Caco-2 (cell line): ENCODE results near the gene CORIN. TPM values are rescaled to one million over a fixed set of nuclear protein-coding genes. Genes with fewer than 3 reads are reported as not detected.

Experiments used
- BruUV-seq: library from RNA; stranded (reverse); fragments of 400-500 nt; replicated peaks from 2 replicates; lab custom pipeline; 2021; lab: Mats Ljungman, UMichigan
- CTCF ChIA-PET: fragments of 300-600 bp; sonication (Branson Sonifier 250); formaldehyde crosslinking; loops from one replicate; lab custom pipeline; 2022; ENCODE audit warnings: antibody characterized with exemption; lab: Charles Lee
- POLR2A ChIA-PET: fragments of 300-600 bp; sonication (Branson Sonifier 250); formaldehyde crosslinking; loops from one replicate; lab custom pipeline; 2022; ENCODE audit warnings: antibody characterized with exemption; lab: Charles Lee
- DNase-seq, 2 experiments: peaks; one replicate each; pipeline versions ENCODE4 v3.0.0 to v3.0.0-alpha.2; 2020 to 2022
- H3K27me3 ChIP-seq: replicated peaks from 2 replicates; pipeline ENCODE4 v1.6.0; 2011; ENCODE audit warnings: low read length; ENCODE audit not compliant: control insufficient read depth, insufficient read depth
- H3K36me3 ChIP-seq: 2 replicates; pipeline ENCODE4 v1.5.1; 2011; ENCODE audit warnings: low read length; ENCODE audit not compliant: control insufficient read depth, insufficient read depth
- H3K4me1 ChIP-seq: fragments of 250-450 bp; sonication (Bioruptor Pico); 2 replicates; pipeline ENCODE4 v1.5.1; 2020; ENCODE audit warnings: mild to moderate bottlenecking
- H3K4me3 ChIP-seq: 2 replicates; pipeline ENCODE4 v1.5.1; 2011; ENCODE audit warnings: low read depth, mild to moderate bottlenecking, control low read depth, low read length
- H3K9me3 ChIP-seq: fragments of 250-450 bp; sonication (Bioruptor Pico); 2 replicates; pipeline ENCODE4 v1.5.1; 2020; ENCODE audit warnings: mild to moderate bottlenecking, moderate library complexity
- H3K27ac Mint-ChIP-seq: one replicate; pipeline ENCODE4 v1.8.0; 2022; ENCODE audit warnings: mixed read lengths; ENCODE audit not compliant: unreplicated experiment
- H3K27me3 Mint-ChIP-seq: one replicate; pipeline ENCODE4 v1.8.0; 2022; ENCODE audit warnings: mixed read lengths; ENCODE audit not compliant: insufficient read depth, unreplicated experiment
- H3K36me3 Mint-ChIP-seq: one replicate; pipeline ENCODE4 v1.8.0; 2022; ENCODE audit warnings: mild to moderate bottlenecking, mixed read lengths; ENCODE audit not compliant: insufficient read depth, unreplicated experiment
- H3K4me1 Mint-ChIP-seq: one replicate; pipeline ENCODE4 v1.8.0; 2022; ENCODE audit warnings: low read depth, mixed read lengths; ENCODE audit not compliant: unreplicated experiment
- H3K4me3 Mint-ChIP-seq: one replicate; pipeline ENCODE4 v1.8.0; 2022; ENCODE audit warnings: mild to moderate bottlenecking, moderate library complexity, mixed read lengths; ENCODE audit not compliant: unreplicated experiment
- H3K9me3 Mint-ChIP-seq: one replicate; pipeline ENCODE4 v1.8.0; 2022; ENCODE audit warnings: mixed read lengths; ENCODE audit not compliant: unreplicated experiment
- intact Hi-C: fragments of 100-400 bp; cut with micrococcal nuclease; formaldehyde crosslinking; loops from one replicate; pipeline ENCODE4 v1.10.0; 2022; ENCODE audit not compliant: unreplicated experiment
- total RNA-seq: library from RNA; stranded (reverse); gene quantifications from 2 replicates; pipeline ENCODE4 v1.2.3, GENCODE V29; 2022
- TF ChIP-seq, protein P1 (sequence below), 2 experiments: fragments of 200-600 bp in 1 of 2; IDR thresholded peaks; 1 replicate in 1 of 2; 2 replicates in 1 of 2; pipeline versions ENCODE4 v1.5.1 to v1.8.0; 2011 to 2022; ENCODE audit warnings: antibody characterized with exemption in 1 of 2, control low read depth in 1 of 2, inconsistent platforms in 1 of 2, low read depth in 1 of 2, low read length in 1 of 2, mild to moderate bottlenecking in 1 of 2, moderate library complexity in 1 of 2; ENCODE audit not compliant: insufficient read depth in 1 of 2, severe bottlenecking in 1 of 2, unreplicated experiment in 1 of 2

CORIN gene
- total RNA-seq, 1 experiment from 2014 or later: 0.27 TPM

DNA sequence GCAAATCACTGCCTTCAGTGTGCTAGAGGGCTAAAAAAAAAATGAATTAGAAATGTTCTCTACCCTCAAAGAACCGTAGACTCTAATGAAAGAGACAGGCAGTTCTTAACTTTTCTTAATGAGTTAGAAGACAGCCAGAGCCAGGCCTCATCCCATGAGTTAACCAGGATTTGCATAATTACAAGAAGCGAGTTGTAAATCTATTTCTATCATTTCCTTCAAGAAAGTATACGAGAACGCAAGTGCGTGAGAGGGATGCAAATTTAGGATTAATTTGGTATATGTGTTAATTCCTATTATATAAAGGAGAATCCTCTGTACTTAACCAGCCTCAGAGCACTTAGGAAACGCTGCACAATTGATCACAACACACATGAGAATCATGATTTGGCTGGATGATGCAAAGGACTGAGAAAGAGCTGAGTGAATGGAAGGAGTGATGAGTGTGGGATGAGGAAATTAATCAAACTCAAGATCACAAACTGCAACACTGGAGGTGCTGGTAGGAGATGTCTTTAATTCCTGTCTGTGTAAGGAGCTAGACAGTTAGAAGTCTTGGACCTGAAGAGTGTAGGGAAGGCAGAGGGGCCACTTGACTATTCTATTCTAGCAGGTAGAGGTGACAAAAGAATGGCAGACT is 195.6 kb downstream of the CORIN start:
- DNase-seq: no peak
- H3K4me1 Mint-ChIP-seq: no peaks in the 10 kb centered on the region
- H3K9me3 ChIP-seq: no peaks in the 10 kb centered on the region
- H3K36me3 Mint-ChIP-seq: no peaks in the 10 kb centered on the region
- CTCF ChIA-PET: no interaction called here
- no peaks in the 10 kb centered on the region for H3K27me3 Mint-ChIP-seq
- POLR2A ChIA-PET: no interaction called here
- H3K4me3 Mint-ChIP-seq: no peak overlapping the region
- intact Hi-C loops: no loop called here
- no peaks in the 10 kb centered on the region for H3K4me1 ChIP-seq
- no peak overlapping the region for H3K4me3 ChIP-seq
- H3K36me3 ChIP-seq: no peaks in the 10 kb centered on the region
- H3K27ac Mint-ChIP-seq: no peak overlapping the region
- TF ChIP-seq, protein P1, sequence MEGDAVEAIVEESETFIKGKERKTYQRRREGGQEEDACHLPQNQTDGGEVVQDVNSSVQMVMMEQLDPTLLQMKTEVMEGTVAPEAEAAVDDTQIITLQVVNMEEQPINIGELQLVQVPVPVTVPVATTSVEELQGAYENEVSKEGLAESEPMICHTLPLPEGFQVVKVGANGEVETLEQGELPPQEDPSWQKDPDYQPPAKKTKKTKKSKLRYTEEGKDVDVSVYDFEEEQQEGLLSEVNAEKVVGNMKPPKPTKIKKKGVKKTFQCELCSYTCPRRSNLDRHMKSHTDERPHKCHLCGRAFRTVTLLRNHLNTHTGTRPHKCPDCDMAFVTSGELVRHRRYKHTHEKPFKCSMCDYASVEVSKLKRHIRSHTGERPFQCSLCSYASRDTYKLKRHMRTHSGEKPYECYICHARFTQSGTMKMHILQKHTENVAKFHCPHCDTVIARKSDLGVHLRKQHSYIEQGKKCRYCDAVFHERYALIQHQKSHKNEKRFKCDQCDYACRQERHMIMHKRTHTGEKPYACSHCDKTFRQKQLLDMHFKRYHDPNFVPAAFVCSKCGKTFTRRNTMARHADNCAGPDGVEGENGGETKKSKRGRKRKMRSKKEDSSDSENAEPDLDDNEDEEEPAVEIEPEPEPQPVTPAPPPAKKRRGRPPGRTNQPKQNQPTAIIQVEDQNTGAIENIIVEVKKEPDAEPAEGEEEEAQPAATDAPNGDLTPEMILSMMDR (IDR thresholded peaks at IDR 0.05; ENCODE audit: insufficient read depth in 1 of 2, low read depth in 1 of 2, low read length in 1 of 2, severe bottlenecking in 1 of 2, unreplicated experiment in 1 of 2): no peak
- BruUV-seq: no TSS peak
- no peaks in the 10 kb centered on the region for H3K27me3 ChIP-seq
- H3K9me3 Mint-ChIP-seq: peaks cover 2% of the 10 kb centered on the region

DNA sequence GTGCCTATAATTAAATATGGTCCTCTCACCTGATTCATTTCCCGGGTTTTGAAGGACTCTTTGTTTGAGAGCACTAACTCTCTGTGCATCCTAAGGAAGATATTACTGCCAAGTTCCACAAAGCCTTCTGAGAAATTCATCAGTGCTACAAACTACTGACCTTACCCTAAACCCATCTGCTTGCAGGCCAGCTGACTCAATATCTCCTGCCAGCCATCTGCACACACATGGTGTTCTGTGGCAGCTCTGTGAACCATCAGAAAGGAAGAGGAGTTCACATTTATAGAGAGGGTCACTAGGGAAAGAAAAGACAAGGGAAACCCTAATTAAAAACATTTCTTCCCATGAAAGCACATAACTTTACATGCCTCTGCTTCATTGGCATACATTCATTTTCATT is 196.1 kb downstream of the CORIN start:
- no peaks in the 10 kb centered on the region for H3K36me3 Mint-ChIP-seq
- ChIA-PET CTCF (no interaction called here), POLR2A (no interaction called here)
- H3K4me3 Mint-ChIP-seq: no peak overlapping the region
- H3K9me3 Mint-ChIP-seq: peaks cover 7% of the 10 kb centered on the region
- Histone ChIP-seq H3K9me3 (no peaks in the 10 kb centered on the region), H3K27me3 (no peaks in the 10 kb centered on the region), H3K4me3 (no peak overlapping the region), H3K36me3 (no peaks in the 10 kb centered on the region), H3K4me1 (no peaks in the 10 kb centered on the region)
- DNase-seq: no peak
- H3K27me3 Mint-ChIP-seq: no peaks in the 10 kb centered on the region
- no TSS peak for BruUV-seq
- no peaks in the 10 kb centered on the region for H3K4me1 Mint-ChIP-seq
- intact Hi-C loops: no loop called here
- TF ChIP-seq, protein P1 (IDR thresholded peaks at IDR 0.05; ENCODE audit: insufficient read depth in 1 of 2, low read depth in 1 of 2, low read length in 1 of 2, severe bottlenecking in 1 of 2, unreplicated experiment in 1 of 2): no peak
- no peak overlapping the region for H3K27ac Mint-ChIP-seq

DNA sequence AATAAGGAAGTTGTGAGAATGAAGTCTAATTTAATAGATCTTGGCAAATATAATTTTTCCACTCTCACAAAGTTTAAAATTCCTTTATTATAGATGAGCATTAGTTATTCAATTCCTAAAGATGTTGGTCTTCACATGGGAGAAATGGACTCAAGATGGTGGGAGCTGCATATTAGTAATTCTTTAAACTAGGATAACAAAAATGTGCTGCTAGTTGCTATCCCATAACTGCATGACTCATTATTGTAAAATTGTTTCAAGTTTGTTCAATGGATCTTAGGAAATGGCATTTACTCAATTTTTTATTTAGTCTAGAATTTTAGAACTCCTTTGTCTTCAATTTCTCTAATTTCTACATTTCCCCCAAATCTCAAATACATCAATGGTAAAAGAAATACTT is 197.0 kb downstream of the CORIN start:
- Histone ChIP-seq H3K27me3 (no peaks in the 10 kb centered on the region), H3K4me1 (no peaks in the 10 kb centered on the region), H3K4me3 (no peak overlapping the region), H3K9me3 (no peaks in the 10 kb centered on the region), H3K36me3 (no peaks in the 10 kb centered on the region)
- intact Hi-C loops: no loop called here
- ChIA-PET CTCF (no interaction called here), POLR2A (no interaction called here)
- Mint-ChIP-seq H3K27ac (no peak overlapping the region), H3K27me3 (peaks cover 3% of the 10 kb centered on the region), H3K4me1 (no peaks in the 10 kb centered on the region), H3K36me3 (no peaks in the 10 kb centered on the region), H3K4me3 (no peak overlapping the region), H3K9me3 (peaks cover 13% of the 10 kb centered on the region)
- BruUV-seq: no TSS peak
- TF ChIP-seq, protein P1 (IDR thresholded peaks at IDR 0.05; ENCODE audit: insufficient read depth in 1 of 2, low read depth in 1 of 2, low read length in 1 of 2, severe bottlenecking in 1 of 2, unreplicated experiment in 1 of 2): no peak
- no peak for DNase-seq
